Neutrophil (primary cell): ENCODE measurements around the gene THYN1.
A peak's percentile ranks its signal among the peaks of the same experiment; 100 is the strongest.

Source experiments
- H3K27ac ChIP-seq: fragments of 200-600 bp; sonication (generic); 2 replicates; pipeline ENCODE4 v1.5.1; 2016; ENCODE audit warnings: mild to moderate bottlenecking, moderate library complexity
- H3K27me3 ChIP-seq: fragments of 200-600 bp; sonication (generic); 2 replicates; pipeline ENCODE4 v1.6.0; 2016; ENCODE audit warnings: mild to moderate bottlenecking
- H3K36me3 ChIP-seq: fragments of 200-600 bp; sonication (generic); 2 replicates; pipeline ENCODE4 v1.5.1; 2017
- H3K4me1 ChIP-seq, 2 experiments: fragments of 200-600 bp in 1 of 2; sonication (generic) in 1 of 2; 1 replicate in 1 of 2; 2 replicates in 1 of 2; pipeline versions ENCODE4 v1.5.1 to v1.6.1; 2013 to 2016; ENCODE audit warnings: low read depth in 1 of 2, low read length in 1 of 2, mild to moderate bottlenecking in 1 of 2, moderate library complexity in 1 of 2; ENCODE audit not compliant: control insufficient read depth in 1 of 2, insufficient read depth in 1 of 2
- H3K4me3 ChIP-seq, 2 experiments: fragments of 200-600 bp in 1 of 2; sonication (generic) in 1 of 2; 1 replicate in 1 of 2; 2 replicates in 1 of 2; pipeline ENCODE4 v1.5.1; 2013 to 2016; ENCODE audit warnings: low read depth in 1 of 2, low read length in 1 of 2, mild to moderate bottlenecking in 1 of 2, moderate library complexity in 1 of 2
- H3K9me3 ChIP-seq: fragments of 200-600 bp; sonication (generic); 2 replicates; pipeline ENCODE4 v1.5.1; 2016
- TF ChIP-seq, protein P1 (sequence below): fragments of 200-600 bp; sonication (generic); IDR thresholded peaks from 2 replicates; pipeline ENCODE4 v1.5.1; 2016; ENCODE audit warnings: antibody characterized with exemption

THYN1 gene

DNA sequence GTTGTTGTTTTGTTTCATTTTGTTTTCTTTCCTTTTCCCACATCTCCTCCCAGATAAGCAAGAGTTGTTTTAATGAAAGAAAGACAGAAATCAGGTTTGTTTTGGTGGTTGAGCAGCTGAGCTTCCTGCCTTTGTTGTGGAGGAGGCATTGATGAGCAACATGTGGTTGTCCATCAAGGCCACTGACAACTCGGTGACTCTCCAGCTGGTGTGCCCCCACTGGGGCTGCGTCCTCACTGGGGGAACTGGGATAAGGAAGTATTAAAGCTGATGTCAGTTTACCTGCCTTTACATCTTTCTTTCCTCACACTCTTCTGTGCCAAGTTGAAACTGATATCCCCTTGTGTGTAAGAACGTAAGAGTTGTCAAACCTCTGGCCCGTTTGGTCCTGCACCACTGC is 22.8 kb downstream of the THYN1 start:
- Histone ChIP-seq H3K4me3 (no peak overlapping the region), H3K27me3 (no peaks in the 10 kb centered on the region), H3K4me1 (peaks cover 61 to 72% of the 10 kb centered on the region in 2 experiments), H3K9me3 (no peaks in the 10 kb centered on the region), H3K36me3 (peaks cover 8% of the 10 kb centered on the region), H3K27ac (peak overlapping the region; percentile 84)
- TF ChIP-seq, protein P1, sequence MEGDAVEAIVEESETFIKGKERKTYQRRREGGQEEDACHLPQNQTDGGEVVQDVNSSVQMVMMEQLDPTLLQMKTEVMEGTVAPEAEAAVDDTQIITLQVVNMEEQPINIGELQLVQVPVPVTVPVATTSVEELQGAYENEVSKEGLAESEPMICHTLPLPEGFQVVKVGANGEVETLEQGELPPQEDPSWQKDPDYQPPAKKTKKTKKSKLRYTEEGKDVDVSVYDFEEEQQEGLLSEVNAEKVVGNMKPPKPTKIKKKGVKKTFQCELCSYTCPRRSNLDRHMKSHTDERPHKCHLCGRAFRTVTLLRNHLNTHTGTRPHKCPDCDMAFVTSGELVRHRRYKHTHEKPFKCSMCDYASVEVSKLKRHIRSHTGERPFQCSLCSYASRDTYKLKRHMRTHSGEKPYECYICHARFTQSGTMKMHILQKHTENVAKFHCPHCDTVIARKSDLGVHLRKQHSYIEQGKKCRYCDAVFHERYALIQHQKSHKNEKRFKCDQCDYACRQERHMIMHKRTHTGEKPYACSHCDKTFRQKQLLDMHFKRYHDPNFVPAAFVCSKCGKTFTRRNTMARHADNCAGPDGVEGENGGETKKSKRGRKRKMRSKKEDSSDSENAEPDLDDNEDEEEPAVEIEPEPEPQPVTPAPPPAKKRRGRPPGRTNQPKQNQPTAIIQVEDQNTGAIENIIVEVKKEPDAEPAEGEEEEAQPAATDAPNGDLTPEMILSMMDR, result no peak

DNA sequence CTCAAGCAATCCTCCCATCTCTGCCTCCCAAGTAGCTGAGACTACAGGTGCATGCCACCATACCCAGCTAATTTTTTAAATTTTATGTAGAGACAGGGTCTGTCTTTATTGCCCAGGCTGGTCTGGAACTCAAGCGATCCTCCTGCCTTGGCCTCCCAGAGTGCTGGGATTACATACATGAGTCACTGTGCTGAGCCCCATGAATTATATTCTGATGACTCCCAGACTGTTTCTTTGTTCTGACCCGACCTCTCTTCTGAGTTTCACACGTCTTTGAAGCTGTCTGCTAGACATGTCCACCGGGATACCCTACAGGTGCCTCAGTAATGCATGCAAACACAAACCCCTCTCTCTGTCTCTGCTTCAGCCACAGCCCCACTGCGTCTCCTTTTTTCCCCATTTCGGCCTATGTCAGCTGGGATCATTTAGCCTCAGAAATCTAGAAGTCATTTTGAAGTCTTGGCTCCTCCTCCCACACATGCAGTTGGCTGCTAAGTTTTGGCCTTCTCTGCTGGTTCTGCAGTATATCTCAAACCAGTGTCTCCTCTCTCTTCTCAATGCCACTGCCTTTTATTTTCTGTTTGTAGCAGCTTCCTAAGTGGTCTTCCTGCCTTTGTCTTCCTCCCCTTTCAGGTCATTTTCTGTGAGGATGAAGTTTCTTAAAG is 23.9 kb downstream of the THYN1 start:
- no peaks in the 10 kb centered on the region for H3K27me3 ChIP-seq
- H3K4me3 ChIP-seq, result no peak overlapping the region
- TF ChIP-seq, protein P1, result no peak
- no peaks in the 10 kb centered on the region for H3K9me3 ChIP-seq
- H3K36me3 ChIP-seq, result no peaks in the 10 kb centered on the region
- no peak overlapping the region for H3K27ac ChIP-seq
- peaks cover 65 to 76% of the 10 kb centered on the region in 2 experiments for H3K4me1 ChIP-seq

DNA sequence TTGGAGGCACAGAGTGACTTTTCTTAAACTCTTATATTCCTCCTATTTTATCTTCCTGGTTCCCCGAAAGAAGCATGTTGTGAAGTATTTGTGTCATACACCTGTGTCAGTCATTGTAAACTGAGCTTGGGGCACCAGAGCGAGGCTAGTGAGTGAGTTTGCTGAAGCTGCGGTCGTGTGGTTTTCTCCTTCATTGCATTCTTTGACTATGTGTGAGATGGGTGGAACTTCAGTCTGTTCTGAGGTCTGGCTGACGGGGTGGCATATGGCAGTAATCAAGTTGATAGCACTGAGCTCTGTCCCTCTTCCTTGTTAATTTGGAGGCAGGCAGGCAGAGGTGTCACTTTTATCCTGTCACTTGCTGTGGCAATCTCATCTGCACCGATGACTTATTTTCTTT is 24.5 kb downstream of the THYN1 start:
- Histone ChIP-seq H3K36me3 (no peaks in the 10 kb centered on the region), H3K4me3 (no peak overlapping the region), H3K27ac (no peak overlapping the region), H3K27me3 (no peaks in the 10 kb centered on the region), H3K4me1 (peaks cover 65 to 78% of the 10 kb centered on the region in 2 experiments), H3K9me3 (no peaks in the 10 kb centered on the region)
- TF ChIP-seq, protein P1, result no peak

DNA sequence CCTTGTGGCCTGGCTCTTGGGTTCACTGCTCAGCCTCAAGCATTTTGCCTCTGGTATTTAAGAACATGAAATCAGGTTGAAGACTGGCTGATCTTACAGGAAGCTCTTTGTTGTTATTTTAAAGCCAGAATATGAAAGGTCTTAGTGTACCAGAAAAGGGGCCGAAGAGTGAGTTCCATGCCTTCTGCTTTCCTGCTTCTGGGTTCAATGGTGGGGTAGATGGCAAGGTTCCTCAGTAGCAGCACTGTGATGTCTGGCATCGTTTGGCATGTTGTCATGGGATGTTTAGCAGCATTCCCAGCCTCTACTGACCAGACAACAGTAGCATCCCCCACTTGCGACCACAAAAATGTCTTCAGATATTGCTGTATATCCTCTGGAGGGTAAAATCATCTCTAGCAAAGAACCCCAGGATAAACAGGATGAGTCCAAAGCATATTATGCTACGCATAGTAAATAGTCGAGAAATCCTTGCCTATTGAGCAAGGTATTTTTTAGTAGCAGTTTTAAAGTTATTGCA is 26.3 kb downstream of the THYN1 start:
- peaks cover 63 to 73% of the 10 kb centered on the region in 2 experiments for H3K4me1 ChIP-seq
- TF ChIP-seq, protein P1, result no peak
- H3K9me3 ChIP-seq, result no peaks in the 10 kb centered on the region
- H3K27ac ChIP-seq, result no peak overlapping the region
- H3K36me3 ChIP-seq, result no peaks in the 10 kb centered on the region
- H3K27me3 ChIP-seq, result no peaks in the 10 kb centered on the region
- no peak overlapping the region for H3K4me3 ChIP-seq

DNA sequence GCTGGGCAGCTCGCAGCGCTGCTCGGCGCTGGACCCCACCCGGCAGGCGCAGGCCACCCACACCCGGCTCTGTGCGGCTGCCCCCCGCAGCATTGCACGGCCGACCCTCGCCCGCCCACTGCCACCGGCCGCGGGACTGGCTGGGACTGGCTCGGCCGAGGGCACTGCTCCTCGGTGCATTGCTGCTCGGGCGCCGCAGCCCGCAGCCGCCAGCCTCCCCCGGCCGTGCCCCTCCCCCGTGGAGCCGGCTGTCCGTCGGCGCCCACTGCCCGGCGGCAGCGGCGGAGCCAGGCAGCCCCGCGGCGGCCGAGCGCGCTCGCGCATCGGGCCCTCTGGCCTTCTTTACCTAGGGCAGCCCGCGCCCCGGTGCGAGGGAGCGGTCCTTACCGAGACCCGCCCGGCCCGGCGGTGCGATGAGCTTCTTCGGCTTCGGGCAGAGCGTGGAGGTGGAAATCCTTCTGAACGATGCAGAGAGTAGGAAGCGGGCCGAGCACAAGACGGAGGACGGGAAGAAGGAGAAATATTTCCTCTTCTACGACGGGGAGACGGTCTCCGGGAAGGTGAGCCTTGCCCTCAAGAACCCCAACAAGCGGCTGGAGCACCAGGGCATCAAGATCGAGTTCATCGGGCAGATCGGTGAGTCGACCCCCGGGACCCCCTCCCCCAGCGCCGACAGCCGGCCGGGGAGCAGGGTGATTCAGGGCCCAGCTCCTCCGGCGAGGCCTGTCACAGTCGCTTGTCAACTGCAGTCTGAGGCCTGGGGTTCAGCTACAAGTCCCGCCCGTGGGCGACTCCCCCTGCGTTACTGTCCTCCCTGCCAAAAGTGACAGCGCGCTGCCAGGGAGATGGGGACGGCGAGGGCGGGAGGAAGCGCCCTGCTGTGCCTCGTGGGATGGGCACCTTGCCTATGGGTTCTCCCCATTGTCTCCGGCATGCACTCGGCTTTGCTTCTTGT is 28.2 kb downstream of the THYN1 start:
- H3K27me3 ChIP-seq, result no peaks in the 10 kb centered on the region
- peak overlapping the region; percentile 93 for H3K27ac ChIP-seq
- peak overlapping the region; percentile 93 to 100 for H3K4me3 ChIP-seq
- H3K36me3 ChIP-seq, result no peaks in the 10 kb centered on the region
- H3K9me3 ChIP-seq, result no peaks in the 10 kb centered on the region
- peaks cover 44 to 54% of the 10 kb centered on the region in 2 experiments for H3K4me1 ChIP-seq
- TF ChIP-seq, protein P1, result peak; percentile 1
